Measurements from ENCODE around the gene VDR.

- no peak for TF ChIP-seq CTCF (IDR thresholded peaks at IDR 0.05; ENCODE audit: poor library complexity, severe bottlenecking)
- TF ChIP-seq REST (IDR thresholded peaks at IDR 0.05; ENCODE audit: borderline replicate concordance), result no peak
- no peak for TF ChIP-seq EP300 (conservative IDR thresholded peaks at IDR 0.05; ENCODE audit: poor library complexity, severe bottlenecking)
- TF ChIP-seq EZH2 (IDR thresholded peaks at IDR 0.05; ENCODE audit: borderline replicate concordance, insufficient read depth, low read length, poor library complexity, severe bottlenecking), result no peak
- no peak for TF ChIP-seq RAD21 (conservative IDR thresholded peaks at IDR 0.05)
- no peak for TF ChIP-seq POLR2AphosphoS5 (IDR thresholded peaks at IDR 0.05)
- TF ChIP-seq TAF1 (IDR thresholded peaks at IDR 0.05; ENCODE audit: low read depth), result no peak
- no peak for TF ChIP-seq SMC3 (conservative IDR thresholded peaks at IDR 0.05; ENCODE audit: poor library complexity)
Measured at GRCh38 chr12:47840571-47840970, 64.2 kb downstream of the VDR start.
